ENCODE data around the gene ZNF154. TPM values are rescaled to one million over a fixed set of nuclear protein-coding genes. Genes with fewer than 3 reads are reported as not detected.

ZNF154 gene
- total and polyA plus RNA-seq, 2 of the 4 experiments (the other 2 are of a cell fraction), result 2.2 to 2.9 TPM

DNA sequence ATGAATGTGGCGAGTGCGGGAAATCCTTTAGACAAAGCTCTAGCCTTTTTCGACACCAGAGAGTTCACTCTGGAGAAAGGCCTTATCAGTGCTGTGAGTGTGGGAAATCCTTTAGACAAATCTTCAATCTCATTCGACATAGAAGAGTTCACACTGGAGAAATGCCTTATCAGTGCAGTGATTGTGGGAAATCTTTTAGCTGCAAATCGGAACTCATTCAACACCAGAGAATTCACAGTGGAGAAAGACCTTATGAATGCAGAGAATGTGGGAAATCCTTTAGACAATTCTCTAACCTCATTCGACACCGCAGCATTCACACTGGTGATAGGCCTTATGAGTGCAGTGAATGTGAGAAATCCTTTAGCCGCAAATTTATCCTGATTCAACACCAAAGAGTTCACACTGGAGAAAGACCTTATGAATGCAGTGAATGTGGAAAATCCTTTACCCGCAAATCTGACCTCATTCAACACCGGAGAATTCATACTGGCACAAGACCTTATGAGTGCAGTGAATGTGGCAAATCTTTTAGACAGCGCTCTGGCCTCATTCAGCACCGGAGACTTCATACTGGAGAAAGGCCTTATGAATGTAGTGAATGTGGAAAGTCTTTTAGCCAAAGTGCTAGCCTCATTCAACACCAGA, 21.5 kb downstream of the ZNF154 start:
- H3K23ac ChIP-seq (ENCODE audit: low read depth, low read length), result no peak overlapping the region
- no peak overlapping the region for H2BK120ac ChIP-seq (ENCODE audit: low read depth, low read length)
- intact Hi-C loops (cut with micrococcal nuclease) (no loop called here), in situ Hi-C loops (cut with MboI; ENCODE audit: low sequenced_read_pairs) (no loop called here), dilution Hi-C loops (cut with HindIII; ENCODE audit: low sequenced_read_pairs, unreplicated experiment) (no loop called here)
- ChIA-PET POLR2A (ENCODE audit: unreplicated experiment) (no interaction called here), CTCF (no interaction called here)
- H3K9me3 ChIP-seq (ENCODE audit: control insufficient read depth, insufficient read depth, low read length), result peaks cover 73% of the 10 kb centered on the region
- no peak overlapping the region for H3K4ac ChIP-seq (ENCODE audit: low read depth, low read length)
- no peak overlapping the region for H2BK5ac ChIP-seq (ENCODE audit: low read depth, low read length, poor library complexity, severe bottlenecking)
- H2AK5ac ChIP-seq (ENCODE audit: low read depth, low read length), result no peak overlapping the region
- H3K9ac ChIP-seq (ENCODE audit: low read depth, low read length), result no peak overlapping the region
- DNase-seq (no peak), ATAC-seq (ENCODE audit: low read depth) (no peak)
- no peak overlapping the region for H4K8ac ChIP-seq (ENCODE audit: low read depth in 2 of 2, low read length in 2 of 2)
- H3K27me3 ChIP-seq (ENCODE audit: control insufficient read depth, insufficient read depth, low read length), result no peaks in the 10 kb centered on the region
- no peak overlapping the region for H3K4me3 ChIP-seq (ENCODE audit: insufficient read depth, low read depth, low read length)
- H3K9me1 ChIP-seq (ENCODE audit: insufficient read depth, low read length), result no peaks in the 10 kb centered on the region
- H4K5ac ChIP-seq (ENCODE audit: low read depth, low read length), result no peak overlapping the region
- whole genome bisulfite sequencing, 2 experiments (ENCODE audit: extremely low coverage in 2 of 2, insufficient read length in 1 of 2), result no CpG with 5 or more reads among the region's 12 CpGs
- peaks cover 52 to 63% of the 10 kb centered on the region in 2 experiments for H3K79me1 ChIP-seq (ENCODE audit: low read depth in 1 of 2, low read length in 2 of 2)
- peaks cover 3% of the 10 kb centered on the region for H3K4me1 ChIP-seq (ENCODE audit: control insufficient read depth, insufficient read depth, low read length)
- H3K4me2 ChIP-seq (ENCODE audit: low read depth, low read length), result no peak overlapping the region
- H3K36me3 ChIP-seq (ENCODE audit: control insufficient read depth, insufficient read depth, low read length), result peaks cover 49% of the 10 kb centered on the region
- H3K18ac ChIP-seq (ENCODE audit: low read depth, low read length), result no peak overlapping the region
- H3K27ac ChIP-seq (ENCODE audit: insufficient read depth, low read length), result no peak overlapping the region
- H3K14ac ChIP-seq (replicated peaks; ENCODE audit: low read depth, low read length), result no peak overlapping the region
- BruUV-seq (replicated peaks), result no TSS peak
- H4K20me1 ChIP-seq (ENCODE audit: insufficient read depth, low read length), result no peaks in the 10 kb centered on the region
- no peak overlapping the region for H2BK20ac ChIP-seq (ENCODE audit: low read depth, low read length)
- H2AK9ac ChIP-seq (replicated peaks; ENCODE audit: low read depth, low read length, poor library complexity), result no peak overlapping the region
- TF ChIP-seq RFX5 (IDR thresholded peaks at IDR 0.05; ENCODE audit: low read depth, low read length), result no peak
- TF ChIP-seq POLR2A (IDR thresholded peaks at IDR 0.05; ENCODE audit: low read depth, low read length), result no peak
- TF ChIP-seq RCOR1 (IDR thresholded peaks at IDR 0.05; ENCODE audit: insufficient replicate concordance, low read length), result no peak
- TF ChIP-seq MAZ (IDR thresholded peaks at IDR 0.05; ENCODE audit: borderline replicate concordance, low read depth, low read length), result no peak
- TF ChIP-seq CHD1 (IDR thresholded peaks at IDR 0.05; ENCODE audit: low read depth, low read length), result no peak
- no peak for TF ChIP-seq NFE2L2 (IDR thresholded peaks at IDR 0.05; ENCODE audit: low read depth, low read length)
- TF ChIP-seq RAD21 (IDR thresholded peaks at IDR 0.05; ENCODE audit: low read length), result no peak
- no peak for TF ChIP-seq BHLHE40 (IDR thresholded peaks at IDR 0.05; ENCODE audit: low read depth, low read length)
- TF ChIP-seq SMC3 (IDR thresholded peaks at IDR 0.05; ENCODE audit: low read depth, low read length), result no peak
- no peak for TF ChIP-seq FOS (IDR thresholded peaks at IDR 0.05; ENCODE audit: low read depth, low read length)
- TF ChIP-seq MXI1 (IDR thresholded peaks at IDR 0.05; ENCODE audit: borderline replicate concordance, low read depth, low read length), result no peak
- TF ChIP-seq, protein P1, sequence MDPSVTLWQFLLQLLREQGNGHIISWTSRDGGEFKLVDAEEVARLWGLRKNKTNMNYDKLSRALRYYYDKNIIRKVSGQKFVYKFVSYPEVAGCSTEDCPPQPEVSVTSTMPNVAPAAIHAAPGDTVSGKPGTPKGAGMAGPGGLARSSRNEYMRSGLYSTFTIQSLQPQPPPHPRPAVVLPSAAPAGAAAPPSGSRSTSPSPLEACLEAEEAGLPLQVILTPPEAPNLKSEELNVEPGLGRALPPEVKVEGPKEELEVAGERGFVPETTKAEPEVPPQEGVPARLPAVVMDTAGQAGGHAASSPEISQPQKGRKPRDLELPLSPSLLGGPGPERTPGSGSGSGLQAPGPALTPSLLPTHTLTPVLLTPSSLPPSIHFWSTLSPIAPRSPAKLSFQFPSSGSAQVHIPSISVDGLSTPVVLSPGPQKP (IDR thresholded peaks at IDR 0.05; ENCODE audit: borderline replicate concordance, low read depth, low read length), result no peak
- H4K91ac ChIP-seq (ENCODE audit: insufficient read depth, low read depth, low read length), result no peak overlapping the region
- H3K56ac ChIP-seq (ENCODE audit: extremely low read depth, insufficient read depth, low read length), result no peak overlapping the region
- H2BK15ac ChIP-seq (ENCODE audit: low read depth, low read length), result no peak overlapping the region
- no peak overlapping the region for H2AFZ ChIP-seq (replicated peaks; ENCODE audit: low read length, poor library complexity)
